Measurements from ENCODE around the gene MAGI3. TPM values are rescaled to one million over a fixed set of nuclear protein-coding genes. Genes with fewer than 3 reads are reported as not detected.

MAGI3 gene
- 4.6 and 4.7 TPM in 2 replicates for total RNA-seq (2014; rRNA removed; shearing (Covaris generic))

DNA sequence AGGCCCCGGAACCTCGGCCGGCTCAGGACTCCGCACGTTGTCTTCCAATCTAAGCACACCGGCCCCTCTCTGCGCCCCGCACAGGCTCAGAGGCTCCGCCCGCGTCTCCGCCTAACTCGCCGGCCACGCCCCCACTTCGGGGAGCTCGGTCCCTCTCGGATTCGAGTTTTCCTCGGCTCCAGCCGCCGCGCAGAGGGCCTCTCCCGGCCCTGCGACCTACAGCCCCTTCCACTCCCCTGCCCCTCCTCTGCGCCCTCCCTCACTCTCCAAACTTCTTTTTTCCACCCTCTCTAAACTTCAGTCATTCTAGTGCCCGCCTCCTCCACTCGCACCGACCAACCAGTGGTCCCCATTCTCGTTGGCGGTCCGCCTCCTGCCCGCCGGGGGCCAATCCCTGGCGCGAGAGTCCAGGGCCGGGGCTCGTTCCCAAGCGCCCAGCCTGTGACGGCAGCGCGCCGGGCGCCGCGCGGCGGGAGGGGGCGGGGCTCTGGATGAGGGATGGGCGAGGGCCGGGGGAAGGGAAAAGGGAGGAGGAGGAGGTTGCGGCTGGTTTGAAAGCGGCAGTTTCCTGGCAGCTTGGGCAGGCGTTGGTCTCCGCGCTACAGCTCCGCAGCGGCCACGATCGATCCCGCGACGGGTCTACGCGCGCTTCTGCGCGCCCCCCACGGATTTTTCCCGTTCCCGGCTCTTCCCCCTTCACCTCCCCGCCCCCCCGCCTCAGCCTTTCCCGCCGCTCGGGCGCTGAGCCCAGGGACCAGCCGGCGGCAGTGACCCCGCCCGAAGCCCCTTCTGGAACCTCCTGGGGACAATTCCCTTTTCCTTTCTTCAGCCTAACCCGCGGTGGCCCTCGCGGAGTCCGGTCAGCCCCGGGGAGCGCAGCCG lies at the start of gene MAGI3:
TSS of gene MAGI3 (plus strand) at position 563 of the 882 bp plus-strand sequence. CDS start 519 bp downstream, outside the sequence.

Small RNA genes within 50 kb of the gene (small RNA-seq; reads per million reads assigned to genes)
- gene MTND5P20, result not detected

Measured in A375 (cell line).